Adrenal gland (tissue), 12 donors: ENCODE data around the gene SLIT2. TPM values are rescaled to one million over a fixed set of nuclear protein-coding genes. Genes with fewer than 3 reads are reported as not detected.

ENCODE experiments used
- DNase-seq, 7 donors: peaks; one replicate each; pipeline ENCODE4 v3.0.0-alpha.2; 2019 to 2020
- H3K27ac ChIP-seq, 5 donors: fragments of 200-600 bp; sonication (generic) in 4 of 5; 1 replicate in 3 of 5; 2 replicates in 2 of 5; pipeline versions ENCODE4 v1.5.1 to v1.8.0; 2016 to 2020; ENCODE audit warnings: mild to moderate bottlenecking in 1 of 5
- H3K27me3 ChIP-seq: fragments of 200-600 bp; 2 replicates; pipeline ENCODE4 v1.8.0; 2021
- H3K36me3 ChIP-seq, 2 donors: fragments of 200-600 bp; replicated peaks in 1 of 2; 1 replicate in 1 of 2; 2 replicates in 1 of 2; pipeline versions ENCODE4 v1.5.1 to v1.8.0; 2018 to 2022
- H3K4me1 ChIP-seq, 2 donors: fragments of 200-600 bp; replicated peaks in 1 of 2; 1 replicate in 1 of 2; 2 replicates in 1 of 2; pipeline versions ENCODE4 v1.5.1 to v1.8.0; 2018 to 2021
- H3K4me3 ChIP-seq, 4 donors: fragments of 200-600 bp; sonication (generic) in 3 of 4; one replicate each; pipeline ENCODE4 v1.5.1; 2016 to 2018
- H3K9me3 ChIP-seq, 3 donors: fragments of 200-600 bp; sonication (generic) in 1 of 3; replicated peaks in 1 of 3; 1 replicate in 2 of 3; 2 replicates in 1 of 3; pipeline versions ENCODE4 v1.5.1 to v1.8.0; 2016 to 2021
- CTCF ChIP-seq, 6 experiments: fragments of 450-650 bp in 4 of 6; fragments of 200-600 bp in 2 of 6; sonication (generic) in 1 of 6; IDR thresholded peaks; 1 replicate in 5 of 6; 2 replicates in 1 of 6; pipeline versions ENCODE4 v1.5.1 to v1.8.0; 2016 to 2021; ENCODE audit warnings: antibody characterized with exemption in 6 of 6, mild to moderate bottlenecking in 2 of 6, moderate library complexity in 1 of 6
- POLR2A ChIP-seq, 2 donors: fragments of 450-650 bp; IDR thresholded peaks; one replicate each; pipeline ENCODE4 v1.6.1; 2017; ENCODE audit warnings: antibody characterized with exemption in 2 of 2, mild to moderate bottlenecking in 2 of 2, moderate library complexity in 1 of 2
- WGBS, 4 donors: extraction: QIAGEN DNeasy Blood & Tissue Kit in 2 of 4; methylation state at CpG; one replicate each; pipeline versions ENCODE4 v1.1.5 to v1.1.7; 2013 to 2017; 5-methylcytosine and 5-hydroxymethylcytosine counted together
- intact Hi-C, 2 donors: fragments of 100-400 bp; cut with DNase I; formaldehyde crosslinking; loops; one replicate each; pipeline versions ENCODE4 v1.14.1 to v1.15.0; 2022 to 2023
- polyA plus RNA-seq, 3 donors: library from polyadenylated mRNA; stranded (reverse); fragments of 200-250 nt in 2 of 3; fragments of 350-450 nt in 1 of 3; fragmentation: Illumina TruSeq in 1 of 3; extraction: RNeasy Lipid Tissue Mini Kit (QIAGEN cat#74804) in 1 of 3; gene quantifications; one replicate each; pipeline ENCODE4 v1.2.3, GENCODE V29; 2013 to 2014
- total RNA-seq, 9 donors: library from RNA; depleted of rRNA in 4 of 9; stranded (reverse); fragments of >200 nt in 4 of 9; fragments of 120-200 nt in 1 of 9; fragmentation: NEBNext Ultra II Directional in 1 of 9; extraction: Animal tissue kit (Norgen Biotek cat#: 25700) in 1 of 9; gene quantifications; one replicate each; pipeline versions ENCODE4 v1.1.0 to v1.2.4, GENCODE V29; 2013 to 2023
- donor health status: healthy with polysubstance abuse.
- donor health status: Bipolar disorder and iron deficiency.
- donor health status: DM: yes; HTN: yes; CAD: no.
- donor health status: DM: no; HTN: no; CAD: no.
- donor health status: DM: no; HTN: no; CAD: no.
- donor health status: DM: yes; HTN: yes; CAD: no.

SLIT2 gene
- total and polyA plus RNA-seq, 12 donors: 9.4 to 68.7 (median 36.8) TPM

GRCh38 chr4:20288846-20289512 is 37.3 kb downstream of the SLIT2 start:
- no peak for DNase-seq
- no peaks in the 10 kb centered on the region for H3K36me3 ChIP-seq
- WGBS, 4 donors: 77 to 91% (median 80%) methylated on average over 2 of the region's 2 CpGs
- H3K27me3 ChIP-seq: no peaks in the 10 kb centered on the region
- intact Hi-C loops: no loop called here
- no peaks in the 10 kb centered on the region for H3K4me1 ChIP-seq
- no peak overlapping the region for H3K4me3 ChIP-seq
- H3K27ac ChIP-seq: no peak overlapping the region
- TF ChIP-seq CTCF (IDR thresholded peaks at IDR 0.05): no peak
- no peak for TF ChIP-seq POLR2A (IDR thresholded peaks at IDR 0.05)
- H3K9me3 ChIP-seq: no peaks in the 10 kb centered on the region

DNA sequence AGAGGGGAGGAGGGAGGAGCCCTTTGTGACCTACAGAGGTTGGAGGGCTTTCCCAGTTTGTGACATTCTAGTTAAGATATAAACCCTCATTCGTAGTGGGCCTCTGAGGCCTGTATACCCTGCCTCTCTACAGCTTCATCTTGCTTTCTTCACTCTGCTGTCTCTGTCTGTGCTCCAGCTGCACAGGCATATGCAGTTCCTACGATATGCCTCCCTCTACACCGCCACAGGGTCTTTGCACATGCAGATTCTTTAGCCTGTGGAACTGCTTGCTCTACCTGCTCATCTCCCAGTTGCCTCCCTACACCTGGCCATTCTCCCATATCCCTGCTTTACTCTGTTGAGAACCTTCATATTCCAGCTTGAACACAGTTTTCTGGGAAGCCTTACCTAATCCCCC is 38.1 kb downstream of the SLIT2 start:
- no peak overlapping the region for H3K4me3 ChIP-seq
- H3K9me3 ChIP-seq: no peaks in the 10 kb centered on the region
- 86 to 93% (median 90%) methylated on average over 3 of the region's 3 CpGs for WGBS, 4 donors
- H3K36me3 ChIP-seq: no peaks in the 10 kb centered on the region
- TF ChIP-seq CTCF (IDR thresholded peaks at IDR 0.05): no peak
- no peak for DNase-seq
- intact Hi-C loops: no loop called here
- H3K27me3 ChIP-seq: no peaks in the 10 kb centered on the region
- H3K4me1 ChIP-seq: no peaks in the 10 kb centered on the region
- H3K27ac ChIP-seq: no peak overlapping the region

- H3K9me3 ChIP-seq: no peaks in the 10 kb centered on the region
- H3K27ac ChIP-seq: no peak overlapping the region
- no peak for TF ChIP-seq CTCF (IDR thresholded peaks at IDR 0.05)
- no peak for TF ChIP-seq POLR2A (IDR thresholded peaks at IDR 0.05)
- H3K4me1 ChIP-seq: no peaks in the 10 kb centered on the region
- H3K4me3 ChIP-seq: no peak overlapping the region
- intact Hi-C loops: no loop called here
- DNase-seq: no peak
- H3K27me3 ChIP-seq: no peaks in the 10 kb centered on the region
- H3K36me3 ChIP-seq: no peaks in the 10 kb centered on the region
- 89 to 94% (median 91%) methylated on average over 3 of the region's 3 CpGs for WGBS, 4 donors
These were observed 41.0 kb downstream of the SLIT2 start for GRCh38 chr4:20292739-20293138.

GRCh38 chr4:20297261-20297660 is 45.6 kb downstream of the SLIT2 start:
- no peak overlapping the region for H3K27ac ChIP-seq
- no peak for TF ChIP-seq CTCF (IDR thresholded peaks at IDR 0.05)
- TF ChIP-seq POLR2A (IDR thresholded peaks at IDR 0.05): no peak
- H3K4me1 ChIP-seq: peaks cover 0 to 9% of the 10 kb centered on the region in 2 donors
- no peak overlapping the region for H3K4me3 ChIP-seq
- H3K9me3 ChIP-seq: no peaks in the 10 kb centered on the region
- 40 to 87% (median 75%) methylated on average over 2 of the region's 2 CpGs for WGBS, 4 donors
- H3K27me3 ChIP-seq: no peaks in the 10 kb centered on the region
- DNase-seq: no peak
- H3K36me3 ChIP-seq: no peaks in the 10 kb centered on the region
- intact Hi-C loops: loop anchor here in 1 of 2 donors (5.0 kb wide), 1 partner anchor 245 kb away; no protein-coding TSS in a partner anchor
